ENCODE measurements around the gene PRDM16.

The PRDM16 gene

GRCh38 chr1:3251099-3251806, 182.2 kb downstream of the PRDM16 start:
- Histone ChIP-seq H3K36me3 (ENCODE audit: insufficient read depth, low read length) (no peaks in the 10 kb centered on the region), H3K27me3 (ENCODE audit: control insufficient read depth, insufficient read depth, low read length) (no peaks in the 10 kb centered on the region), H3K9me3 (replicated peaks; ENCODE audit: low read length) (no peaks in the 10 kb centered on the region), H3K4me1 (ENCODE audit: control insufficient read depth, insufficient read depth, low read length) (no peaks in the 10 kb centered on the region), H3K9ac (ENCODE audit: low read depth, low read length) (no peak overlapping the region), H3K4me3 (ENCODE audit: low read length) (no peak overlapping the region), H3K4me2 (ENCODE audit: low read length) (no peak overlapping the region)

- no peak overlapping the region for H3K9ac ChIP-seq (ENCODE audit: low read depth, low read length)
Observed at GRCh38 chr1:3251807-3252428, 182.9 kb downstream of the PRDM16 start.

DNA sequence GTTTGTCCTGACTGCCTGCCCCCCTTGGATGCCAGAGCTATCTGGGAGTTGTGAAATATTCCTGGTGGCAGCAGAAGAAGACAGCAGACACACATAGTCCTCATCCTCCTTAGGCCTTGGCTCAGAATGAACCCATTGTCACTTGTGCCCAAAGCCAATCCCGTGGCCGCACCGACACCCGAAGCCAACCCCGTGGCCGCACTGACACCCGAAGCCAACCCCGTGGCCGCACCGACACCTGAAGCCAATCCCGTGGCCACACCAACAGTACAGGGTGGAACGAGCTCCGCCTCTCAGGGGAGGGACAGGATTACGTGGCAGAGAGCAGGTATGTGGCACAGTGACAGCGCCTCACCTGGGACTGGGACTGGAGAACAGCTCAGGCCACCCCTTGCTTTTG, 186.7 kb downstream of the PRDM16 start:
- no peaks in the 10 kb centered on the region for H3K9me3 ChIP-seq (replicated peaks; ENCODE audit: low read length)
- no peaks in the 10 kb centered on the region for H3K4me1 ChIP-seq (ENCODE audit: control insufficient read depth, insufficient read depth, low read length)
- H3K36me3 ChIP-seq (ENCODE audit: insufficient read depth, low read length): no peaks in the 10 kb centered on the region

More at GRCh38 chr1:3251807-3252428, 182.9 kb downstream of the PRDM16 start:
- Histone ChIP-seq H3K27me3 (ENCODE audit: control insufficient read depth, insufficient read depth, low read length) (no peaks in the 10 kb centered on the region), H3K4me2 (ENCODE audit: low read length) (no peak overlapping the region), H3K4me3 (ENCODE audit: low read length) (no peak overlapping the region), H3K4me1 (ENCODE audit: control insufficient read depth, insufficient read depth, low read length) (no peaks in the 10 kb centered on the region), H3K36me3 (ENCODE audit: insufficient read depth, low read length) (no peaks in the 10 kb centered on the region), H3K9me3 (replicated peaks; ENCODE audit: low read length) (no peaks in the 10 kb centered on the region)

GRCh38 chr1:3257788-3258187, 188.8 kb downstream of the PRDM16 start:
- Histone ChIP-seq H3K36me3 (ENCODE audit: insufficient read depth, low read length) (no peaks in the 10 kb centered on the region), H3K4me3 (ENCODE audit: low read length) (no peak overlapping the region), H3K27me3 (ENCODE audit: control insufficient read depth, insufficient read depth, low read length) (no peaks in the 10 kb centered on the region), H3K9ac (ENCODE audit: low read depth, low read length) (no peak overlapping the region), H3K4me2 (ENCODE audit: low read length) (no peak overlapping the region), H3K9me3 (replicated peaks; ENCODE audit: low read length) (no peaks in the 10 kb centered on the region), H3K4me1 (ENCODE audit: control insufficient read depth, insufficient read depth, low read length) (no peaks in the 10 kb centered on the region)

More for the DNA sequence above, 186.7 kb downstream of the PRDM16 start:
- no peaks in the 10 kb centered on the region for H3K27me3 ChIP-seq (ENCODE audit: control insufficient read depth, insufficient read depth, low read length)
- no peak overlapping the region for H3K9ac ChIP-seq (ENCODE audit: low read depth, low read length)
- H3K4me3 ChIP-seq (ENCODE audit: low read length): no peak overlapping the region
- H3K4me2 ChIP-seq (ENCODE audit: low read length): no peak overlapping the region

DNA sequence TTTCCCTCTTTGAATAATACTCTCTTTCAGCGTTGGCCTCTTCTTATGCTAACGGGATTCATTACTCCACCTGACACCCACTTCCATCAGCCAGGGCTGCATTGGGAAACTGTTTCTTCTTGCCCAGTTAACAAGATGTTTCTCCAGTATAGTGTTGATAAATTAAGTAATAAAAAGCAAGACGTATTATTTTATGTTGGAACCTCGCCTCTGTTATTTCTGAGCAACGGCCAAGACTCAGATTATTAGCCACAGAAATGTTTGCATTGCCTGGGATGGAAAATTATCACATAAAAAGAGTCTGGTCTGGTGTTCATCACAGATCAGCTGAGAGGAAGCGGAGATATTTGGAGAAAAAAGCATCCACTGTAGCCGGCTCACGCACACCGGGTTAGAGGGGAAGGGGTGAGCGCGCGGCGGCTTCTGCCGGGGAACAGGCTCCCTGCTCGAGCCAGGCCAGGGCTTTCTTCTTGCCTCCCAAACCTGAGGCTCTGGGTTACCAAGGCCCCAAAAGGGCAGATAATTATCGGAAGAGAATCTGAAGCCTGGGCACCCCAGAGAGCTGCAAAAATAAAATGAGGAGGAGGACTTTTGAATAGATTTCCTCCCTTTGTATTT, 189.5 kb downstream of the PRDM16 start:
- Histone ChIP-seq H3K4me3 (ENCODE audit: low read length) (no peak overlapping the region), H3K4me2 (ENCODE audit: low read length) (no peak overlapping the region), H3K9ac (ENCODE audit: low read depth, low read length) (no peak overlapping the region), H3K4me1 (ENCODE audit: control insufficient read depth, insufficient read depth, low read length) (no peaks in the 10 kb centered on the region), H3K27me3 (ENCODE audit: control insufficient read depth, insufficient read depth, low read length) (no peaks in the 10 kb centered on the region), H3K36me3 (ENCODE audit: insufficient read depth, low read length) (no peaks in the 10 kb centered on the region), H3K9me3 (replicated peaks; ENCODE audit: low read length) (no peaks in the 10 kb centered on the region)

- no peaks in the 10 kb centered on the region for H3K4me1 ChIP-seq (ENCODE audit: control insufficient read depth, insufficient read depth, low read length)
- no peaks in the 10 kb centered on the region for H3K9me3 ChIP-seq (replicated peaks; ENCODE audit: low read length)
- no peak overlapping the region for H3K4me3 ChIP-seq (ENCODE audit: low read length)
- no peaks in the 10 kb centered on the region for H3K36me3 ChIP-seq (ENCODE audit: insufficient read depth, low read length)
- no peak overlapping the region for H3K9ac ChIP-seq (ENCODE audit: low read depth, low read length)
- no peak overlapping the region for H3K4me2 ChIP-seq (ENCODE audit: low read length)
- H3K27me3 ChIP-seq (ENCODE audit: control insufficient read depth, insufficient read depth, low read length): no peaks in the 10 kb centered on the region
Observed at GRCh38 chr1:3259020-3259419, 190.0 kb downstream of the PRDM16 start.

DNA sequence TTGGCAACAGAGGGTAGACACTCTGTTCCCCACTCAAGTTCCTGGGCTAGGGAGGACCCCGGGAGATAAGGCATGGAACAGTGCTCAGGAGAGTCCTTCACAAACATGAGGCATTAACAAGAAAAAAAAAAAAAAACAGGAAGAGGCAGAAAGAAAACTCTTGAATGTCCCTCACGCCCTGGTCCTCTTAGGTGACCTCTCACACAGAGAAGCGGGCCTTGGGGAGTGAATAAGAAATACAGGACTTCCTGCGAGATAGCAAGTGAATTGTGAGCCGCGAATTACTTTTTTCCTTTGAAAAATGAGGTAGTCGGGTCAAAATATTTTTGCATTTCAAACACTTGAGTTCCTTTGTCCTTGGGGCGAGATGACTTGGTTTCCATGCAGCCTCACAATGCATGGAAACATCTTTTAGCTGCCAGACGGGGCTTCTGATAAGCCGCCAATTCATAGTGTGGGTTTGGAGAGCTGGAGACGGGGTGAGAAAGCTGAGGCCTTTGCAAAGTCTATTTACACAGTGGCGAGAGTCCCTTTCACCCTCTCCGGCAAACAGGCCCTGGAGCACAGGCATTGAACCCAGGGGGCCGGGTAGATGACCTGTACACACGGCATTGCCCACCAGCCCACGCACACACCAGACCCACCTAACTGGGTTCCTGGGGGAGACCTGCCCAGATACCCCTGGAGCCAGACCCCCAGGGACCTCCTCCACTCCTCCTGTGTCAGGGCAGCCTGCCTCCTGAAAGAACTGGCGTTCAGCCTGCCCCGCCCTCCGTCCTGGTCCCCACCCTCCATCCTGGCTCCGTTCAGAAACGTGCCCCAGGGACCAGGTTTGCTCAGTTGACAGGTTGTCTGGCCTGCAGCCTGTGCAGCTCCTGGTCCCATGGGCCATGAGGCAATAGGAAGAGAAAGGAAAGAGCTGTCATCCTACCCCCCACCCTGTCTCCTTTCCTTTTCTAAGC, 192.3 kb downstream of the PRDM16 start:
- Histone ChIP-seq H3K27me3 (ENCODE audit: control insufficient read depth, insufficient read depth, low read length) (no peaks in the 10 kb centered on the region), H3K36me3 (ENCODE audit: insufficient read depth, low read length) (no peaks in the 10 kb centered on the region), H3K4me3 (ENCODE audit: low read length) (no peak overlapping the region), H3K4me2 (ENCODE audit: low read length) (no peak overlapping the region), H3K9me3 (replicated peaks; ENCODE audit: low read length) (no peaks in the 10 kb centered on the region), H3K9ac (ENCODE audit: low read depth, low read length) (no peak overlapping the region), H3K4me1 (ENCODE audit: control insufficient read depth, insufficient read depth, low read length) (no peaks in the 10 kb centered on the region)

GRCh38 chr1:3261969-3262579, 193.1 kb downstream of the PRDM16 start:
- H3K4me1 ChIP-seq (ENCODE audit: control insufficient read depth, insufficient read depth, low read length): no peaks in the 10 kb centered on the region
- H3K9ac ChIP-seq (ENCODE audit: low read depth, low read length): no peak overlapping the region
- H3K4me2 ChIP-seq (ENCODE audit: low read length): no peak overlapping the region
- no peaks in the 10 kb centered on the region for H3K27me3 ChIP-seq (ENCODE audit: control insufficient read depth, insufficient read depth, low read length)
- H3K36me3 ChIP-seq (ENCODE audit: insufficient read depth, low read length): no peaks in the 10 kb centered on the region
- H3K4me3 ChIP-seq (ENCODE audit: low read length): no peak overlapping the region
- H3K9me3 ChIP-seq (replicated peaks; ENCODE audit: low read length): no peaks in the 10 kb centered on the region

GRCh38 chr1:3262681-3263286, 193.8 kb downstream of the PRDM16 start:
- no peaks in the 10 kb centered on the region for H3K36me3 ChIP-seq (ENCODE audit: insufficient read depth, low read length)
- H3K4me3 ChIP-seq (ENCODE audit: low read length): no peak overlapping the region
- no peaks in the 10 kb centered on the region for H3K9me3 ChIP-seq (replicated peaks; ENCODE audit: low read length)
- H3K4me2 ChIP-seq (ENCODE audit: low read length): no peak overlapping the region
- no peaks in the 10 kb centered on the region for H3K27me3 ChIP-seq (ENCODE audit: control insufficient read depth, insufficient read depth, low read length)
- H3K4me1 ChIP-seq (ENCODE audit: control insufficient read depth, insufficient read depth, low read length): no peaks in the 10 kb centered on the region
- H3K9ac ChIP-seq (ENCODE audit: low read depth, low read length): no peak overlapping the region

- no peak overlapping the region for H3K9ac ChIP-seq (ENCODE audit: low read depth, low read length)
- H3K4me2 ChIP-seq (ENCODE audit: low read length): no peak overlapping the region
- H3K27me3 ChIP-seq (ENCODE audit: control insufficient read depth, insufficient read depth, low read length): no peaks in the 10 kb centered on the region
- H3K4me3 ChIP-seq (ENCODE audit: low read length): no peak overlapping the region
- no peaks in the 10 kb centered on the region for H3K36me3 ChIP-seq (ENCODE audit: insufficient read depth, low read length)
- no peaks in the 10 kb centered on the region for H3K9me3 ChIP-seq (replicated peaks; ENCODE audit: low read length)
- H3K4me1 ChIP-seq (ENCODE audit: control insufficient read depth, insufficient read depth, low read length): no peaks in the 10 kb centered on the region
Observed at GRCh38 chr1:3263790-3264189, 194.8 kb downstream of the PRDM16 start.

All from skeletal muscle satellite cell (primary cell).